Activated CD8-positive, alpha-beta T cell treated with anti-CD3 and anti-CD28 coated beads for 36 hours (primary cell): ENCODE data around the gene ALOX15. TPM values are rescaled to one million over a fixed set of nuclear protein-coding genes. Genes with fewer than 3 reads are reported as not detected.
A peak's percentile ranks its signal among the peaks of the same experiment; 100 is the strongest.

ENCODE experiments used
- ATAC-seq: fragments of 200-7000 bp; cut with Tn5 transposase; one replicate; pipeline ENCODE4 v1.10.0; 2021; ENCODE audit warnings: mild to moderate bottlenecking, moderate library complexity
- CTCF ChIA-PET: fragments of 350-600 bp; sonication (Branson Sonifier 250); formaldehyde crosslinking; loops from one replicate; lab custom pipeline; 2021; ENCODE audit warnings: antibody characterized with exemption; lab: Charles Lee
- POLR2A ChIA-PET: fragments of 350-600 bp; sonication (Branson Sonifier 250); formaldehyde crosslinking; loops from one replicate; lab custom pipeline; 2021; ENCODE audit warnings: antibody characterized with exemption; lab: Charles Lee
- DNase-seq: peaks from one replicate; pipeline ENCODE4 v3.0.0-alpha.2; 2020
- H3K27ac Mint-ChIP-seq: one replicate; pipeline ENCODE4 v1.8.0; 2021; ENCODE audit warnings: mild to moderate bottlenecking, mixed read lengths
- H3K27me3 Mint-ChIP-seq: one replicate; pipeline ENCODE4 v1.8.0; 2021; ENCODE audit warnings: mixed read lengths
- H3K36me3 Mint-ChIP-seq: one replicate; pipeline ENCODE4 v1.8.0; 2021; ENCODE audit warnings: low read depth, mixed read lengths
- H3K4me1 Mint-ChIP-seq: one replicate; pipeline ENCODE4 v1.8.0; 2021; ENCODE audit warnings: low read depth, mixed read lengths
- H3K4me3 Mint-ChIP-seq: one replicate; pipeline ENCODE4 v1.8.0; 2021; ENCODE audit warnings: mild to moderate bottlenecking, moderate library complexity, mixed read lengths
- H3K9me3 Mint-ChIP-seq: one replicate; pipeline ENCODE4 v1.8.0; 2021; ENCODE audit warnings: mixed read lengths
- intact Hi-C: fragments of 100-400 bp; cut with micrococcal nuclease; formaldehyde crosslinking; loops from one replicate; pipeline ENCODE4 v1.10.0; 2022
- total RNA-seq, 2 experiments: library from RNA; stranded (reverse); gene quantifications; one replicate each; pipeline ENCODE4 v1.2.3, GENCODE V29; 2021
- TF ChIP-seq, protein P1 (sequence below): fragments of 200-600 bp; IDR thresholded peaks from one replicate; pipeline ENCODE4 v1.8.0; 2022; ENCODE audit warnings: antibody characterized with exemption, mild to moderate bottlenecking

ALOX15 gene
- total RNA-seq, 2 experiments from 2014 or later, result not detected

DNA sequence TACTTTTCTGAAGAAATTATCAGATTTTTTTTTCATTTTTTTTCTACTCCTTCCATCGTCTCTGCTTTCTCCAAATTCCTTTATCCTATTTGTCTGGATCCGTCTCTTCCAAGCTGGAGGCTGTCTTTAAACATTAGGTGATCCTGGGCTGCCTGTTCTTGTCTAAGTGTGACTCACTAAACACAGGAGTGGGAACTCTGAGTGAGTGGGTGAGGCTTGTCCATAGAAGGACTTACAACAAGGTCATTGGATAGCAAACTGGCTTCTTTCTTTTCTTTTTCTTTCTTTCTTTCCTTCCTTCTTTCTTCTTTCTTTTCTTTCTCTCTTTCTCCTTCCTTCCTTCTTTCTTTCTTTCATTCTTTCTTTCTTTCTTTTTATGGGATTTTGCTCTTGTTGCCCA is 18.2 kb downstream of the ALOX15 start:
- Mint-ChIP-seq H3K27ac (no peak overlapping the region), H3K4me3 (no peak overlapping the region), H3K36me3 (no peaks in the 10 kb centered on the region), H3K4me1 (no peaks in the 10 kb centered on the region), H3K9me3 (no peaks in the 10 kb centered on the region), H3K27me3 (peaks cover 6% of the 10 kb centered on the region)
- ATAC-seq (no peak), DNase-seq (no peak)
- TF ChIP-seq, protein P1, sequence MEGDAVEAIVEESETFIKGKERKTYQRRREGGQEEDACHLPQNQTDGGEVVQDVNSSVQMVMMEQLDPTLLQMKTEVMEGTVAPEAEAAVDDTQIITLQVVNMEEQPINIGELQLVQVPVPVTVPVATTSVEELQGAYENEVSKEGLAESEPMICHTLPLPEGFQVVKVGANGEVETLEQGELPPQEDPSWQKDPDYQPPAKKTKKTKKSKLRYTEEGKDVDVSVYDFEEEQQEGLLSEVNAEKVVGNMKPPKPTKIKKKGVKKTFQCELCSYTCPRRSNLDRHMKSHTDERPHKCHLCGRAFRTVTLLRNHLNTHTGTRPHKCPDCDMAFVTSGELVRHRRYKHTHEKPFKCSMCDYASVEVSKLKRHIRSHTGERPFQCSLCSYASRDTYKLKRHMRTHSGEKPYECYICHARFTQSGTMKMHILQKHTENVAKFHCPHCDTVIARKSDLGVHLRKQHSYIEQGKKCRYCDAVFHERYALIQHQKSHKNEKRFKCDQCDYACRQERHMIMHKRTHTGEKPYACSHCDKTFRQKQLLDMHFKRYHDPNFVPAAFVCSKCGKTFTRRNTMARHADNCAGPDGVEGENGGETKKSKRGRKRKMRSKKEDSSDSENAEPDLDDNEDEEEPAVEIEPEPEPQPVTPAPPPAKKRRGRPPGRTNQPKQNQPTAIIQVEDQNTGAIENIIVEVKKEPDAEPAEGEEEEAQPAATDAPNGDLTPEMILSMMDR, result no peak
- intact Hi-C loops, result no loop called here
- POLR2A ChIA-PET, result no interaction called here
- CTCF ChIA-PET, result interaction anchor here (7.0 kb wide), 1 partner anchor 57 kb away, joined by 101 read pairs; no protein-coding TSS in a partner anchor

DNA sequence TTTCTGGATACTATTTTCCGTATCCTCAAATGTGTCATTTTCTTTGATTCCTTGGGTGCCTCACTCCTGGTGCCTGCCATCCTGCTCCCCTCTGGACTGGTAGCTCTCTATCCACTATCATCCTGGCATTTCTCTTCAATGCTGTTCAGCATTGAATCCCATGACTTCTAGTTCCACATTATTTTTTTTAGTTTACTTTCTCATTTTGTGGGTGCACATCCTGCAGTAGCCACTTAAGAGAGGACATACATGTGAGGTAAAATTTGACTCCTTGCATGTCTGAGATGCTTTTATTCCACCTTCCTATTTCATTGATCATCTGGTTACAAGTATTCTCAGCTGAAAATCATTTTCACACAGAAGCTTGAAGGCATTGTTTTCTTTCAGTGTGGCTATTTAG is 19.1 kb downstream of the ALOX15 start:
- Mint-ChIP-seq H3K36me3 (no peaks in the 10 kb centered on the region), H3K27me3 (peaks cover 8% of the 10 kb centered on the region)
- intact Hi-C loops, result no loop called here

DNA sequence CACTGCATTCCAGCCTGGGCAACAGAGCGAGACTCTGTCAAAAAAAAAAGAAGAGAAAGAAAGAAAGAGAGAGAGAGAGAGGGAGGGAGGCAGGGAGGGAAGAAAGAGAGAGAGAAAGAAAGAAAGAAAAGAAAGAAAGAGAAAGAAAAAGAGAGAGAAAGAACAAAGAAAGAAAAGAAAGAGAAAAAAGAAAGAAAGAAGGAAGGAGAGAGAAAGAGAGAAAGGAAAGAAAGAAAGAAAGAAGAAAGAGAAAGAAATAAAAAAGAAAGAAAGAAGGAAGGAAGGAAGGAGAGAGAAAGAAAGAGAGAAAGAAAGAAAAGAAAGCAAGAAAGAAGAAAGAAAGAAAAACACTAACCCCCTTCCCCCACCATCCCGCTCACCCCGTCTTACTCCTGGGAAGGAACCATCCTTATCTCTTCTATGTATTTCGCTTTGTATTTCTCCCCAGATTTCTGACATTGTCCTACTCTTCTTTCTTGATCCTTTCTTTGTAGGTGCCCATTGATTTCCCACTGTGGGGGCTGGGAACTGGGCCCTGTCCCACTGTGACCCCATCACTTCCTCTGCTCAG is 20.9 kb downstream of the ALOX15 start:
- H3K4me3 Mint-ChIP-seq, result no peak overlapping the region
- CTCF ChIA-PET, result interaction anchor here (1.9 to 7.0 kb wide), 2 partner anchors 53 to 54 kb away, joined by 4 to 101 read pairs; no protein-coding TSS in a partner anchor
- H3K27ac Mint-ChIP-seq, result no peak overlapping the region
- no peaks in the 10 kb centered on the region for H3K9me3 Mint-ChIP-seq
- no peaks in the 10 kb centered on the region for H3K36me3 Mint-ChIP-seq
- intact Hi-C loops, result no loop called here
- POLR2A ChIA-PET, result no interaction called here
- TF ChIP-seq, protein P1, result peak; percentile 29
- peaks cover 4% of the 10 kb centered on the region for H3K27me3 Mint-ChIP-seq
- ATAC-seq, result no peak
- DNase-seq, result no peak
- H3K4me1 Mint-ChIP-seq, result no peaks in the 10 kb centered on the region

More for the DNA sequence above, 19.1 kb downstream of the ALOX15 start:
- H3K9me3 Mint-ChIP-seq, result no peaks in the 10 kb centered on the region
- DNase-seq (no peak), ATAC-seq (no peak)
- POLR2A ChIA-PET, result interaction anchor here (1.4 kb wide), 1 partner anchor 245 kb away, joined by 3 read pairs; no protein-coding TSS in a partner anchor
- no peak overlapping the region for H3K4me3 Mint-ChIP-seq
- H3K27ac Mint-ChIP-seq, result no peak overlapping the region
- TF ChIP-seq, protein P1, result no peak
- CTCF ChIA-PET, result interaction anchor here (7.0 kb wide), 1 partner anchor 56 kb away, joined by 101 read pairs; no protein-coding TSS in a partner anchor
- H3K4me1 Mint-ChIP-seq, result no peaks in the 10 kb centered on the region

DNA sequence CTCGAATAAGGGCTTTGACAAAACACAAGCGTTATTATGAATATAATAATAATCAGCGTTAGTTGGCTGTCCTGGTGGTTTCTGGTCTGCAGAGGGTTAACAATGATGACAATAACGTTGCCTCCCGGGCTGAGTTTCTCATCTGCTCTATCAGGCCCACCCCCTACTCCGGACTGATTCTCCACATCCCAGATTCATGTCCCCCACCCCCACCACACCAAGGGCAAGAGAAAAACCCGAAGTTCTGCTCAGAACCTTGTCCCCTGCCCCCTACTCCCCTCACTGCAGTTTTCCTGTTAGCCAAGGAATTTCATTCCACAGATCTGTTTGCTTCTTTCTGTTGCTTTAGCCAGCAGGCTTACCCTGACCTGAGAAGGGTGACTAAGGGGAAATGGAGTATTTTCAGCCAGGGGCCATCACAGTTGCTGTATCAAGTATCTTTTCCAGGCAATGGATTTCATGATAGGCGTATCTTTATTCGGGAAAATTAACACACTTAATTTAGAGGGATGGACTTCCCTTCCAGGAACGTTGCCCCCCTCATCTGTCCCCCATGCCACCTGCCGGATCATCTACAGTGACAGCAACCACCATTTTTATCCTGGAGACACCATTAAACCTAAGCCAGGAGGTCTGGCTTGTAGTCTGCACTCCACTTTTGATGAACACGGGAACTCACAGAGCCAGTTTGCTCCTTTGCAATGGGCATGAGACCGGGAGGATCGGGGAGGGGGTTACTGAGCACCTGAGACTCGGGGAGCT is 23.7 kb downstream of the ALOX15 start:
- DNase-seq (no peak), ATAC-seq (no peak)
- Mint-ChIP-seq H3K27me3 (peaks cover 5% of the 10 kb centered on the region), H3K4me3 (no peak overlapping the region), H3K4me1 (no peaks in the 10 kb centered on the region), H3K27ac (no peak overlapping the region), H3K36me3 (no peaks in the 10 kb centered on the region), H3K9me3 (no peaks in the 10 kb centered on the region)
- TF ChIP-seq, protein P1, result no peak
- intact Hi-C loops, result no loop called here
- CTCF ChIA-PET, result no interaction called here
- POLR2A ChIA-PET, result no interaction called here

DNA sequence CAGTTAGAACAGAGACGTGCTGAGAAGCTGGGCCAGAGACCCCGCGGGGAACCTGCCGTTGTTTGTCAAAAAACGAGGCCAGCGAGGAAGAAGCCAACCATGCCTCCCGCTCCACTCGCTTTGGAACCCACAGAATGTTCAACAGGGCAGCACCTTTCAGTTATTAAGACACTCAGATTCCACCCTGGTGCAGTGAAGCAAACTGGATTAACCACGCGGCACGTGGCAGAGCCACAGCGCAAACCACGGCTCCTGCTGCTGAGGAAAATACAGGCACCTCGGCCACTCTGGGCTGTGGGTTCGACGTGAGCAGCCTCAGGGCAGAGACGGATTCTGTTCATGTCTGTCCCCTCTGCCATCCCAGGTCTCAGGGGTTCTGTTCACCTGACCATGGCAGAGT is 24.4 kb downstream of the ALOX15 start:
- CTCF ChIA-PET, result interaction anchor here (1.2 kb wide), 1 partner anchor 50 kb away, joined by 3 read pairs; no protein-coding TSS in a partner anchor
- Mint-ChIP-seq H3K4me1 (no peaks in the 10 kb centered on the region), H3K4me3 (no peak overlapping the region), H3K36me3 (no peaks in the 10 kb centered on the region), H3K9me3 (no peaks in the 10 kb centered on the region), H3K27ac (no peak overlapping the region), H3K27me3 (peaks cover 5% of the 10 kb centered on the region)
- ATAC-seq, result no peak
- DNase-seq, result no peak
- TF ChIP-seq, protein P1, result no peak
- intact Hi-C loops, result no loop called here
- POLR2A ChIA-PET, result no interaction called here
